Measurements from ENCODE around the gene TRIP13. TPM values are rescaled to one million over a fixed set of nuclear protein-coding genes. Genes with fewer than 3 reads are reported as not detected.

TRIP13 gene
- total RNA-seq, 1 experiment from 2014 or later: 42.6 TPM

GRCh38 chr5:946720-947625, 54.3 kb downstream of the TRIP13 start:
- Histone ChIP-seq H4K8ac (replicated peaks; ENCODE audit: insufficient read length, low read depth, low read length) (no peak overlapping the region), H2AFZ (ENCODE audit: low read length) (no peak overlapping the region), H4K5ac (ENCODE audit: insufficient read length, low read depth, low read length) (no peak overlapping the region), H3K56ac (ENCODE audit: insufficient read length, low read depth, low read length) (no peak overlapping the region), H2BK12ac (ENCODE audit: insufficient read length, low read depth, low read length) (no peak overlapping the region), H2BK120ac (ENCODE audit: low read depth, low read length, poor library complexity, severe bottlenecking) (no peak overlapping the region), H2BK15ac (ENCODE audit: low read depth, low read length) (no peak overlapping the region), H3T11ph (ENCODE audit: low read length) (no peak overlapping the region), H3K14ac (ENCODE audit: insufficient read depth, low read length) (no peak overlapping the region; the same call in 1 of the 2 replicates), H3K79me2 (ENCODE audit: insufficient read depth, low read length) (no peaks in the 10 kb centered on the region), H3K27ac (ENCODE audit: insufficient read length, low read depth, low read length) (no peak overlapping the region), H3K79me1 (ENCODE audit: insufficient read depth, low read depth, low read length, poor library complexity, severe bottlenecking) (no peaks in the 10 kb centered on the region), H4K20me1 (ENCODE audit: control insufficient read depth, insufficient read depth, insufficient read length) (no peaks in the 10 kb centered on the region), H3K9ac (ENCODE audit: extremely low read depth, insufficient read length, low read length) (no peak overlapping the region), H2AK5ac (ENCODE audit: insufficient read length, low read length) (no peak overlapping the region), H2BK20ac (ENCODE audit: low read depth, low read length, poor library complexity, severe bottlenecking) (no peak overlapping the region), H3K9me3 (ENCODE audit: control insufficient read depth, low read depth, low read length) (no peaks in the 10 kb centered on the region), H3K23ac (ENCODE audit: insufficient read length, low read depth, low read length) (no peak overlapping the region), H3K18ac (ENCODE audit: insufficient read length, low read depth, low read length) (no peak overlapping the region), H4K91ac (ENCODE audit: insufficient read length, low read depth, low read length) (no peak overlapping the region), H3K4ac (ENCODE audit: low read depth, low read length) (no peak overlapping the region), H3K4me1 (ENCODE audit: insufficient read depth, low read length) (no peaks in the 10 kb centered on the region; the same call in 1 of the 2 replicates), H3K23me2 (ENCODE audit: insufficient read length, low read depth, low read length, poor library complexity, severe bottlenecking) (no peaks in the 10 kb centered on the region), H2BK5ac (ENCODE audit: insufficient read length, low read length) (no peak overlapping the region), H3K27me3 (ENCODE audit: insufficient read depth, low read length) (no peaks in the 10 kb centered on the region; the same call in 1 of the 2 replicates), H3K4me2 (ENCODE audit: insufficient read depth, insufficient read length, low read length) (no peak overlapping the region)
- no peak overlapping the region; a peak in 1 of 7 replicates for H3K27ac Mint-ChIP-seq
- H3K9me3 Mint-ChIP-seq: peaks cover 5 to 7% of the 10 kb centered on the region in 2 experiments; a peak in 4 of 5 replicates
- peaks cover 41% of the 10 kb centered on the region for H3K27me3 Mint-ChIP-seq (ENCODE audit: low read depth)
- no peak for TF ChIP-seq CTCF (conservative IDR thresholded peaks at IDR 0.05)
- H3K4me1 Mint-ChIP-seq: peaks cover 12 to 14% of the 10 kb centered on the region in 2 experiments
- no peak overlapping the region for H3K4me3 Mint-ChIP-seq
- DNase-seq: no peak
- no CpG with 5 or more reads among the region's 30 CpGs for WGBS (ENCODE audit: extremely low coverage, insufficient read length, low lambda C conversion rate)
- no peaks in the 10 kb centered on the region for H3K36me3 Mint-ChIP-seq (ENCODE audit: insufficient read depth in 1 of 3, low read depth in 3 of 3)

Data from H9 (cell line).